Ammon's horn (tissue), 1 donor: ENCODE data around the gene TRMT2A.

Source experiments
- DNase-seq: peaks from one replicate; pipeline ENCODE4 v3.0.0-alpha.2; 2016; ENCODE audit warnings: low spot score

Gene TRMT2A

DNA sequence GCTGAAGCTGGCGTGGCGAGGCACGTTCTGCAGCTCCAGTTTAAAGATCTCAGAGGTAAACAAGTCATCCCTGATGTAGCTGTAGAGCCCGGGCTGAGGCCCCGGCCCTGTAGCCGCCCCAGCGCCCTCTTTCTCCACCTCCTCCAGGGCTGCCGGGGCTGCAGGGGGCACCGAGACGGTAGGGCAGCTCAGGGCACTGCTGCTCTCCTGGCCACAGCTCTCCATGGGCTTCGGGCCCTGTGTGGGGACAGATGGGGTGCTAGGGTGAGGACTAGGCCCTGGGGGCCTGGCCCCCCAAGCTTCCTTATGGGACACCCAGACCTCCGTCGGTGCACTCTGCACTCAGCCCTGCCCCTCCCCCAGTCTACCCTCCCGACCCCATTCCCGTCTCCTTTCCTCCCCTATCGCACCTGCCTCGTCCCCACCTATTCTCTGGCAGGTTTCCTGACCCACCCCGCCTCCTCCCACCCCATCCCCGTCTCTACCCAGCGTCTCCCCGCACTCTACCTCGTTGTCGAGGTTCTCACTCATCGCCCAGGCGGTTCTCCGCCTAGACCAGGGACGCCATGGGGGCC, 563 bp downstream of the TRMT2A start:
- no peak for DNase-seq

DNA sequence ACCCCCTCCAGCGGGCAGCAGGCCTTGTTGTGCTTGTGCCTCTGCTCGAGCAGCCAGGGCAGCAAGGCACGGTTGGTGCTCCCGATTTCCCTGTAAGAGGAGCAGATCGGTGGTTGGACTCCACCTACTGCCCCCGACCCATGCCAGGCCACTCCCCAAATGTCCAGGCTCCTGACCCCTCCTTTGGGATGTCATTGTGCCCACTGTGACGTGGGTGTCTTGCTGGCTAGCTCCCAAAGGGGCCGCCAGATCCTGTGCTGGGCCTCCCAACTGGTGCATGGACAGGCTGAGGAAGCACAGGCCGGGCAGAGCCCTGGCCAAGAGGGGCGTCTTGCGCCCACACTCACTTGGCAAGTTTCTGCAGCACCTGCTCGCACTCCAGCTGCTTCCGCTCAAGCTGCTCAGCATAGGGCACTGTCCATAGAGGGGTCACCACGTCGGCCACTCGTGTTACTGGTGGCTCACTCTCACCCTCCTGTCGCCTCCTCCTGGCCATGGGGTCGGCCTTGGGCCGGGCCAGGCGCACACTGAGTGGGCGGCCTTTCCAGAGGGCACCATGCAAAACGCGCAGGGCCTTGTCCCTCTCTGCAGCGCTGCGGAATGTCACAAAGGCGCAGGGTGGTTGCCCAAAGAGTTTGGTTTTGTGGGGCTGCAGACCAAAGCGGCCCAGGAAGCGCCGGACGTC, 1.2 kb downstream of the TRMT2A start, which contains the start of gene RANBP1:
Gene RANBP1 (plus strand): TSS at position 414 of the 685 bp plus-strand sequence. CDS start 81 bp downstream, at position 495.
- DNase-seq = no peak

- DNase-seq = no peak
Measured at GRCh38 chr22:20114506-20115475, 2.2 kb downstream of the TRMT2A start.

- DNase-seq = no peak
Measured at GRCh38 chr22:20113551-20114310, 3.3 kb downstream of the TRMT2A start.

DNA sequence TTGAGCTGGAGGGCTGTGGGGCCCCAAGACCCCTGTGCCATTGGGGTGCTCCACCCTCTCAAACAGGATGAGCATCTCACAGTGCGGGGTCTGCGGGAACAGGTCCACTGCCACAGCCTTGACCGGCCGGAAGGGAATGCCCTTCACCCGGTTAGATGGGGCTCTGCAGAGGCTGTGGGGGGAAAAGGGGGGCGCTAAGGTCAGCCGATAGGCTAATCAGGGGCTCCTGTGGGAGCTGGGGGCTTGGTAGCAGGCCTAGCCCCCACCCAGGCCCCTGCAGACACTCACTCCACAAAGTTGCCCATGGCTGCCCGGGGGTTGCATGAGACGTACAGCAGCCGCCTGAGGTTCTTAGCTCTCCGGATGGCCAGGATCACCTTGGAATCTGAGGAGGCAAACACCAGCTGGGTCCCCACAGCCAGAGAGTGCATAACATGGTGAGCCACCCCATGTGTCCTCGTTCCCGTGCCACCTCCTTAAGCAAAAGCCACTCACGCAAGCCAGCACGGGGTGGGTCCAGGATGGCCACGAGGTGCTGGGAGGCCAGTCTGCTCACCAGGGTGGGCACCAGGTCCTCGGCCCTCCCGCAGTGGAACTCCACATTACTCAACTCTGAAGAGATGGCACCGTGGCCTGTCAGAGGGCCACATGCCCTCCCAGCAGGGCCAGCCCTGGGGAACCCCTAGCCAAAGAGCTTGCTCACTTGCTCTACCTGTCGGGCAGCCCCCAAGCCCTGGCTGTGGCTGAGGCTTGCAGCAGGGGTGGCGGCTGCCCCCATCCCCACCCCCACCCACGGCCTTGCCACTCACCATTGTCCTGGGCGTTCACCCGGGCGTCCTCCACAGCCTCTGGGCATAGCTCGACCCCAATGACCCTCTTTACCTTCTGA, 4.2 kb downstream of the TRMT2A start:
- DNase-seq = no peak

GRCh38 chr22:20111689-20112622, 5.1 kb downstream of the TRMT2A start:
- no peak for DNase-seq

GRCh38 chr22:20111045-20111688, 5.9 kb downstream of the TRMT2A start:
- no peak for DNase-seq

- DNase-seq = no peak
Measured at GRCh38 chr22:20110359-20110985, 6.6 kb downstream of the TRMT2A start.

DNA sequence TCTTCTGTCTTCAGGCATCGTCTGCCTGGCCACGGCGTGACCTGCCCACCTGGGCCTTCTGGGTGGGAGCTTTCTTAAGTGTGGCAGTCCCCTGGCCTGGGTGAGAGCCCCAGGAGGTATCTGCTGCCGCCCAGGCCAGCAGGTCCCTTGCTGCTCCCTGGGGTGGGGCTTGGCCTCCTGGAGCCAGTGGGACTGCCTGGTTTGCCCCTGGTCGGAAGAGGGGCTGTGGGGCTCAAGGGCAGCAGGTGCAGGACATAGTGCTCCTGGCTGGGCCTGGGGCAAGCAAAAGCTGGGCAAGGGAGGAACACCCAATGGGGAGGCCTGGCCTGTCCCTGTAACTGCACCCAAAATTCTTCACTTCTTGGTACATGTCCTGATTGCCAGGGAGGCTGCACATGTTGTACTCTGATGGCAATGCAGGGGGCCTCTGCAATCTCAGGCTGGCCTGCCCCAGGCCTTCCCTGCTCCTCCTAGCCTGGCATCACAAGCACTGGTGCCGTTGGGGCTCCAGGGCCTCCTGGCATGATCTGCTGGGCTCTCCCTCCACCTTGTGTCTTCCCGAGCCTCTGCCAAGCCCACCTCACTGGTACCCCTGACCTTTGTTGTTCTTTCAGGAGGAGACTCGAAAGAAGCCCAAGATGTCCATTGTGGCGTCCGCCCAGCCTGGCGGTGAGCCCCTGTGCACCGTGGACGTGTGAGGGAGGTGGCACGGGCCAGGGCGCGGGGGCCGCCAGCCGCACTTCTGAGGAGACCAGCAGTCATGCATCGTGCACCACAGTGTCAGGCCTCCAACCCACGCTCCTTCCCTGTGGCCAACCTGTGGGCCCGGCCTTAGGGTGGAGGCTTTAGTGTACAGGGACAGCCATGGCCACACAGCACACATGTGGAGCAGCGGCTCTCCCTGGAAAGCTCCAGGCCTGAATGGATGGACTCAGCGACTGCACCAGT, 7.3 kb downstream of the TRMT2A start:
- no peak for DNase-seq

GRCh38 chr22:20108757-20109230, 8.2 kb downstream of the TRMT2A start:
- DNase-seq = no peak

GRCh38 chr22:20107951-20108756, 8.9 kb downstream of the TRMT2A start:
- no peak for DNase-seq

GRCh38 chr22:20107471-20107901, 9.5 kb downstream of the TRMT2A start:
- DNase-seq = no peak

DNA sequence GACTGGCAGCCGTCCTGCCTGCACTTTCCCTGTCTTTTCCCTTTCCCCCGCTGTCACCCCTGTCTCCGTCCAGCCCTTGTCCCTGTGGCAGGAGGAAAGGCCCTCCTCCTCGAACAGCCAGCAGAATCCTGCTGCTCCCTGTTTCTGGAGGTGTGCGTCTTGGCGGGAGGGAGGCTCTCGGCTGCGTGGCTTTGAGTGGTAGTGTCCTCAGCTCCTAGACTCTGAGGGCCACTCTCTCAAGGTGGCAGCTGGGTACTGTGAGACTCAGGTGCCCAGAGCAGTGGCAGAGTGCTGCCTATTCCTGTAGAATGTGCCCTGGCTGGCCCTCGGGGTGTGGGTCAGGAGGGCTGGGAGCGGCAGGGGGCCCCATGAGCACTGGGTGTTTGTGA, 10.2 kb downstream of the TRMT2A start:
- DNase-seq = no peak

- peak; percentile 50 for DNase-seq
Measured at GRCh38 chr22:20106205-20106848, 10.7 kb downstream of the TRMT2A start.

- DNase-seq = no peak
Measured at GRCh38 chr22:20105456-20106204, 11.4 kb downstream of the TRMT2A start.
